ENCODE results near the gene MYBBP1A.

MYBBP1A gene

DNA sequence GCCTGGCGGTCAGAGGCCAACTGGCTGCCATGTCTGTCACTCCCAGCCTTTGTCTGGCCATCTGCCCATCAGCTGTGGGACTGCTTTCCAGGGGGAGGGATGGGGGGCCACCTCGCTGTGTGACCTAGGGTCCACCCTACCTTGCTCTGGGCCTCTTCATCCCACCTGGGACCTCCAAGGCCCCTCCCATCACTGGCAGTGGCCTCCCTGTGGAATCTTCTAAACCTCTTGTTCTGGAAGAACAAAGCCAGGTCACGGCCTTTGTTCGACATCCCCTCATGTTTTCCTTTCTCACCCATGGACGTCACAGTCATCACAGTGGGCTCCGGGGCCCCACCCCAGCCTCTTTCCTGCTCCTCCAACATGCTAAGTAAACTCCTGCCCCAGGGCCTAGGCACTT is 32.5 kb downstream of the MYBBP1A start:
- Histone ChIP-seq H3K27ac (peak overlapping the region in 10 of 11 experiments; percentile 2 to 97 (median 88); a peak in 19 of 22 replicates), H3K9ac (peak overlapping the region in 10 of 11 experiments; percentile 28 to 85 (median 78); a peak in 18 of 22 replicates), H3K27me3 (no peaks in the 10 kb centered on the region; a peak in 1 of 22 replicates), H3K4me2 (peak overlapping the region; percentile 57 to 99 (median 93)), H3K36me3 (no peaks in the 10 kb centered on the region), H3K4me1 (peaks cover 52 to 94% (median 87%) of the 10 kb centered on the region in 10 experiments), H3K4me3 (peak overlapping the region in 8 of 10 experiments; percentile 0 to 57 (median 50); a peak in 14 of 20 replicates), H4K20me1 (no peaks in the 10 kb centered on the region), H3K9me3 (replicated peaks in 1 of 11) (no peaks in the 10 kb centered on the region)
- no peak for TF ChIP-seq Cebpa-rat (IDR thresholded peaks at IDR 0.05)

DNA sequence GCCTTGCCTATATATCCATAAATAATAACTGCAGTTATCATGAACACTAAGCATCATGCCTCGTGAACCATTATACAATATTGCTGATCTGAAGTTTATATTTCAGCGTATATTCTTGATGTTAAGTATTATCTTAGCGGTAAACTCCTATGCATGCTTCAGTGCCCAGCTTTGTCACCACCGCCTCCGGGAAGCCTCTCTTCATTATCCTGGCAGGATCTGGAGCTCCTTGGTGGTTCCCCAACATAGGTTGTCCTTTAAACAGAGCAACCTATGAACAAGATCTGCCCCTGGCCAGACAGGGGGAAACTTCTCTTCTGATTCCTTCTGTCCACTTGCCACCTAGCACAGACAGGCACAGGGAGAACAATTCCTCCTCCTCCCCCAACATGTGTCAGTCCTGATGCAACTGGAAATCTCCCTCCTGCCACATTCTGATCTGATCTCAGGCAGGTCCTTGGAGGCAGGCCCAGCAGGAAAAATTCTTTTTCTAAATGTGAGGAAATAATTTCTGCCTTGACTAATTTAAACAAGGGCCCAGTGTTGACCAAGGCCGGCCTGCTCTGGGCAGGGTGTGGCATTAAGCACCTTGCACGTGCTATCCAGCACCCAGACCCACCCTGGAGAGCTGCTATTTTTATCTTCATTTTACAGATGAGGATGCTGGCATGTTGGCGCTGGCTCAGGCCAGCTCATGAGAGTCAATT is 34.1 kb downstream of the MYBBP1A start:
- peak overlapping the region in 7 of 11 experiments; percentile 21 to 85 (median 81); a peak in 12 of 22 replicates for H3K9ac ChIP-seq
- no peaks in the 10 kb centered on the region for H3K36me3 ChIP-seq
- no peaks in the 10 kb centered on the region for H4K20me1 ChIP-seq
- peak overlapping the region in 8 of 11 experiments; percentile 22 to 97 (median 91); a peak in 15 of 22 replicates for H3K27ac ChIP-seq
- H3K4me2 ChIP-seq: peak overlapping the region in 10 of 11 experiments; percentile 77 to 99 (median 94); a peak in 18 of 22 replicates
- peaks cover 56 to 100% (median 90%) of the 10 kb centered on the region in 10 experiments for H3K4me1 ChIP-seq
- H3K4me3 ChIP-seq: peak overlapping the region in 3 of 10 experiments; percentile 49 to 57 (median 54); a peak in 3 of 20 replicates
- no peaks in the 10 kb centered on the region for H3K9me3 ChIP-seq (replicated peaks in 1 of 11)
- no peaks in the 10 kb centered on the region for H3K27me3 ChIP-seq
- no peak for TF ChIP-seq Cebpa-rat (IDR thresholded peaks at IDR 0.05)

- H3K4me1 ChIP-seq: peaks cover 54 to 100% (median 95%) of the 10 kb centered on the region in 10 experiments
- peak overlapping the region in 9 of 11 experiments; percentile 84 to 97 (median 88); a peak in 18 of 22 replicates for H3K27ac ChIP-seq
- no peak for TF ChIP-seq Cebpa-rat (IDR thresholded peaks at IDR 0.05)
- H3K36me3 ChIP-seq: no peaks in the 10 kb centered on the region
- no peaks in the 10 kb centered on the region for H3K9me3 ChIP-seq (replicated peaks in 1 of 11)
- H3K9ac ChIP-seq: peak overlapping the region in 10 of 11 experiments; percentile 4 to 80 (median 75); a peak in 18 of 22 replicates
- H3K4me3 ChIP-seq: peak overlapping the region in 3 of 10 experiments; percentile 3 to 44 (median 42); a peak in 3 of 20 replicates
- H3K4me2 ChIP-seq: peak overlapping the region; percentile 73 to 99 (median 93)
- no peaks in the 10 kb centered on the region for H3K27me3 ChIP-seq
- H4K20me1 ChIP-seq: no peaks in the 10 kb centered on the region
Measured at GRCh38 chr17:4520060-4520893, 34.9 kb downstream of the MYBBP1A start.

GRCh38 chr17:4519361-4519788 is 35.8 kb downstream of the MYBBP1A start:
- TF ChIP-seq Cebpa-rat (IDR thresholded peaks at IDR 0.05): no peak
- Histone ChIP-seq H3K4me3 (peak overlapping the region in 7 of 10 experiments; percentile 0 to 55 (median 33); a peak in 11 of 20 replicates), H3K27ac (peak overlapping the region in 10 of 11 experiments; percentile 69 to 97 (median 88); a peak in 21 of 22 replicates), H3K9me3 (replicated peaks in 1 of 11) (no peaks in the 10 kb centered on the region), H4K20me1 (no peaks in the 10 kb centered on the region), H3K36me3 (no peaks in the 10 kb centered on the region), H3K4me1 (peaks cover 54 to 100% (median 90%) of the 10 kb centered on the region in 10 experiments), H3K9ac (peak overlapping the region; percentile 4 to 80 (median 75); a peak in 21 of 22 replicates), H3K27me3 (no peaks in the 10 kb centered on the region), H3K4me2 (peak overlapping the region; percentile 73 to 99 (median 93))

GRCh38 chr17:4518901-4519300 is 36.3 kb downstream of the MYBBP1A start:
- Histone ChIP-seq H3K9me3 (replicated peaks in 1 of 11) (no peaks in the 10 kb centered on the region), H3K27ac (peak overlapping the region in 10 of 11 experiments; percentile 69 to 97 (median 88); a peak in 21 of 22 replicates), H3K4me3 (peak overlapping the region in 7 of 10 experiments; percentile 3 to 55 (median 33); a peak in 11 of 20 replicates), H4K20me1 (no peaks in the 10 kb centered on the region), H3K4me1 (peaks cover 51 to 100% (median 89%) of the 10 kb centered on the region in 10 experiments), H3K36me3 (no peaks in the 10 kb centered on the region), H3K4me2 (peak overlapping the region; percentile 73 to 99 (median 93)), H3K27me3 (no peaks in the 10 kb centered on the region), H3K9ac (peak overlapping the region; percentile 4 to 80 (median 75); a peak in 21 of 22 replicates)
- no peak for TF ChIP-seq Cebpa-rat (IDR thresholded peaks at IDR 0.05)

GRCh38 chr17:4516735-4517134 is 38.4 kb downstream of the MYBBP1A start:
- no peaks in the 10 kb centered on the region for H3K36me3 ChIP-seq
- H3K4me3 ChIP-seq: no peak overlapping the region
- no peak for TF ChIP-seq Cebpa-rat (IDR thresholded peaks at IDR 0.05)
- no peaks in the 10 kb centered on the region for H3K27me3 ChIP-seq
- H3K9ac ChIP-seq: no peak overlapping the region; a peak in 2 of 22 replicates
- H3K9me3 ChIP-seq (replicated peaks in 1 of 11): no peaks in the 10 kb centered on the region
- H3K27ac ChIP-seq: peak overlapping the region in 6 of 11 experiments; percentile 23 to 45 (median 39); a peak in 7 of 22 replicates
- H3K4me1 ChIP-seq: peaks cover 47 to 97% (median 84%) of the 10 kb centered on the region in 10 experiments
- H3K4me2 ChIP-seq: peak overlapping the region in 9 of 11 experiments; percentile 2 to 68 (median 18); a peak in 8 of 22 replicates
- H4K20me1 ChIP-seq: no peaks in the 10 kb centered on the region

DNA sequence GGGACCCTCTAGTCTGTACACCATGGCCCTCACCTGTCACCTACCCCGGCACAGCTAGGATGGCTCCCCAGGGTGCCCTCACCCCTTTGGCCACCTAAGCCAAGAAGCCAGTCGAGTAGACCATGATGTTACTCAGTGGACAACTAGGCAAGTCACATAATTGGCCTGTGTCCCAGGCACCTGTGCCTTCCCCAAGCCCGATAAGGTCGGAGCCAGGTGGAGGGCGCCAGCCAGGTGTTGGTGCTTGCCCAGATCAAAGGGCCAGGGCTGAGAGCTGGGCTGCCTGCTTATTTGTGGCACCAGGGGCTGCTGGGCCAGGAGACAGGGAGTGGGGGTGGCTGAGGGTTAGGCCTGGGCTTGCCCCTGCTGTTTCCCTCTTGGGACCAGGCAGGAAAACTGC is 39.7 kb downstream of the MYBBP1A start:
- Histone ChIP-seq H3K4me3 (no peak overlapping the region), H3K4me2 (peak overlapping the region in 10 of 11 experiments; percentile 23 to 79 (median 70); a peak in 20 of 22 replicates), H3K9me3 (replicated peaks in 1 of 11) (no peaks in the 10 kb centered on the region), H3K27me3 (no peaks in the 10 kb centered on the region), H3K9ac (peak overlapping the region in 5 of 11 experiments; percentile 27 to 57 (median 42); a peak in 8 of 22 replicates), H3K27ac (peak overlapping the region in 7 of 11 experiments; percentile 10 to 60 (median 44); a peak in 14 of 22 replicates), H3K4me1 (peaks cover 56 to 97% (median 84%) of the 10 kb centered on the region in 10 experiments), H3K36me3 (no peaks in the 10 kb centered on the region), H4K20me1 (peaks cover 0 to 5% (median 0%) of the 10 kb centered on the region in 11 experiments; a peak in 4 of 22 replicates)
- no peak for TF ChIP-seq Cebpa-rat (IDR thresholded peaks at IDR 0.05)

DNA sequence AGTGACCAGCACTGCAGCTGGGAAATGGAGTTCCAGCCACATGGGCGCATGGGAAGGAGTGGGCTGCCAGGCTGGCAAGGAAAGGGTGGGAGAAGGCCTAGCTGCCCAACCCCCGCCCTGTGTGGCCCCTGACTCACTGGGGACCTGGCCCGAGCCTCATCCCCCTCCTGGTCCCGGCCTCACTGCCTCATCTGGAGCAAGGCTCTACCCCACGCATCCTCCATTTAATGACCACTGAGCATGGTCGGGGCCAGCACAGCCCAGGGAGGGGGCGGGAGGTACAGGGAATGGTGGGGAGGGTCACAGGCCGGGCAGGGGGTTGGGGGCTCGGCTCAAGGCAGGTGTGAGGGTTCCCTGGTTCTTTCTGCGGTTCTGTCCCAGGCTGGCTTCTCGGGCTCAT is 40.4 kb downstream of the MYBBP1A start:
- peak overlapping the region in 4 of 11 experiments; percentile 69 to 79 (median 72); a peak in 4 of 22 replicates for H3K4me2 ChIP-seq
- no peaks in the 10 kb centered on the region for H3K9me3 ChIP-seq (replicated peaks in 1 of 11)
- peaks cover 56 to 97% (median 84%) of the 10 kb centered on the region in 10 experiments for H3K4me1 ChIP-seq
- peak overlapping the region in 5 of 11 experiments; percentile 10 to 60 (median 30); a peak in 8 of 22 replicates for H3K27ac ChIP-seq
- H3K4me3 ChIP-seq: no peak overlapping the region
- no peaks in the 10 kb centered on the region for H3K27me3 ChIP-seq
- TF ChIP-seq Cebpa-rat (IDR thresholded peaks at IDR 0.05): no peak
- peak overlapping the region in 1 of 11 experiments; percentile 46; a peak in 1 of 22 replicates for H3K9ac ChIP-seq
- no peaks in the 10 kb centered on the region for H3K36me3 ChIP-seq
- peaks cover 0 to 12% (median 0%) of the 10 kb centered on the region in 11 experiments; a peak in 4 of 22 replicates for H4K20me1 ChIP-seq

Data from BLaER1 treated with 17β-estradiol and CSF1 and Interleukin-3, amounts not matched to agents 10 nM and 100 nM (cell line).